ENCODE results near the gene SSNA1.

The SSNA1 gene

GRCh38 chr9:137164370-137165249, 23.9 kb upstream of the SSNA1 start:
- DNase-seq (ENCODE audit: insufficient read length) (no peak), FAIRE-seq (no peak)
- TF ChIP-seq POLR2A (IDR thresholded peaks at IDR 0.05; ENCODE audit: low read depth, low read length): no peak

GRCh38 chr9:137165250-137165836, 23.1 kb upstream of the SSNA1 start:
- DNase-seq (ENCODE audit: insufficient read length): no peak
- FAIRE-seq: no peak
- TF ChIP-seq POLR2A (IDR thresholded peaks at IDR 0.05; ENCODE audit: low read depth, low read length) (no peak), TAF1 (IDR thresholded peaks at IDR 0.05; ENCODE audit: borderline replicate concordance, low read depth, low read length) (no peak), POLR2AphosphoS5 (IDR thresholded peaks at IDR 0.05; ENCODE audit: low read depth, low read length) (no peak)

- DNase-seq (ENCODE audit: insufficient read length): no peak
- FAIRE-seq: no peak
- TF ChIP-seq POLR2AphosphoS5 (IDR thresholded peaks at IDR 0.05; ENCODE audit: low read depth, low read length): no peak
- no peak for TF ChIP-seq TAF1 (IDR thresholded peaks at IDR 0.05; ENCODE audit: borderline replicate concordance, low read depth, low read length)
- no peak for TF ChIP-seq POLR2A (IDR thresholded peaks at IDR 0.05; ENCODE audit: low read depth, low read length)
Measured at GRCh38 chr9:137166380-137167229, 21.9 kb upstream of the SSNA1 start.

- TF ChIP-seq POLR2A (IDR thresholded peaks at IDR 0.05; ENCODE audit: low read depth, low read length) (no peak), POLR2AphosphoS5 (IDR thresholded peaks at IDR 0.05; ENCODE audit: low read depth, low read length) (no peak), TAF1 (IDR thresholded peaks at IDR 0.05; ENCODE audit: borderline replicate concordance, low read depth, low read length) (no peak)
- DNase-seq (ENCODE audit: insufficient read length) (no peak), FAIRE-seq (no peak)
Measured at GRCh38 chr9:137167277-137167746, 21.2 kb upstream of the SSNA1 start.

GRCh38 chr9:137167747-137168572, 20.5 kb upstream of the SSNA1 start:
- DNase-seq (ENCODE audit: insufficient read length) (no peak), FAIRE-seq (peak; percentile 86)
- TF ChIP-seq POLR2AphosphoS5 (IDR thresholded peaks at IDR 0.05; ENCODE audit: low read depth, low read length): no peak
- no peak for TF ChIP-seq POLR2A (IDR thresholded peaks at IDR 0.05; ENCODE audit: low read depth, low read length)
- no peak for TF ChIP-seq TAF1 (IDR thresholded peaks at IDR 0.05; ENCODE audit: borderline replicate concordance, low read depth, low read length)

GRCh38 chr9:137168573-137168903, 19.9 kb upstream of the SSNA1 start:
- DNase-seq (ENCODE audit: insufficient read length): no peak
- TF ChIP-seq TAF1 (IDR thresholded peaks at IDR 0.05; ENCODE audit: borderline replicate concordance, low read depth, low read length): no peak
- TF ChIP-seq POLR2A (IDR thresholded peaks at IDR 0.05; ENCODE audit: low read depth, low read length): no peak
- no peak for TF ChIP-seq POLR2AphosphoS5 (IDR thresholded peaks at IDR 0.05; ENCODE audit: low read depth, low read length)
- peak; percentile 64 for FAIRE-seq

GRCh38 chr9:137168904-137169856, 19.3 kb upstream of the SSNA1 start:
- peak; percentile 93 for FAIRE-seq
- peak; percentile 75 for DNase-seq (ENCODE audit: insufficient read length)
- TF ChIP-seq POLR2A (IDR thresholded peaks at IDR 0.05; ENCODE audit: low read depth, low read length) (no peak), TAF1 (IDR thresholded peaks at IDR 0.05; ENCODE audit: borderline replicate concordance, low read depth, low read length) (no peak), POLR2AphosphoS5 (IDR thresholded peaks at IDR 0.05; ENCODE audit: low read depth, low read length) (no peak)

GRCh38 chr9:137169896-137170358, 18.5 kb upstream of the SSNA1 start, which contains the start of gene LRRC26:
Gene LRRC26 (minus strand): TSS chr9:137170051. CDS start chr9:137169943, 108 bp downstream.
- TF ChIP-seq POLR2A (IDR thresholded peaks at IDR 0.05; ENCODE audit: low read depth, low read length) (no peak), TAF1 (IDR thresholded peaks at IDR 0.05; ENCODE audit: borderline replicate concordance, low read depth, low read length) (no peak), POLR2AphosphoS5 (IDR thresholded peaks at IDR 0.05; ENCODE audit: low read depth, low read length) (no peak)
- FAIRE-seq (no peak), DNase-seq (ENCODE audit: insufficient read length) (no peak)

- no peak for DNase-seq (ENCODE audit: insufficient read length)
- TF ChIP-seq POLR2A (IDR thresholded peaks at IDR 0.05; ENCODE audit: low read depth, low read length) (no peak), TAF1 (IDR thresholded peaks at IDR 0.05; ENCODE audit: borderline replicate concordance, low read depth, low read length) (no peak), POLR2AphosphoS5 (IDR thresholded peaks at IDR 0.05; ENCODE audit: low read depth, low read length) (no peak)
- no peak for FAIRE-seq
Measured at GRCh38 chr9:137170486-137171148, 17.9 kb upstream of the SSNA1 start.
